ENCODE results near the gene NSUN4.

DNA sequence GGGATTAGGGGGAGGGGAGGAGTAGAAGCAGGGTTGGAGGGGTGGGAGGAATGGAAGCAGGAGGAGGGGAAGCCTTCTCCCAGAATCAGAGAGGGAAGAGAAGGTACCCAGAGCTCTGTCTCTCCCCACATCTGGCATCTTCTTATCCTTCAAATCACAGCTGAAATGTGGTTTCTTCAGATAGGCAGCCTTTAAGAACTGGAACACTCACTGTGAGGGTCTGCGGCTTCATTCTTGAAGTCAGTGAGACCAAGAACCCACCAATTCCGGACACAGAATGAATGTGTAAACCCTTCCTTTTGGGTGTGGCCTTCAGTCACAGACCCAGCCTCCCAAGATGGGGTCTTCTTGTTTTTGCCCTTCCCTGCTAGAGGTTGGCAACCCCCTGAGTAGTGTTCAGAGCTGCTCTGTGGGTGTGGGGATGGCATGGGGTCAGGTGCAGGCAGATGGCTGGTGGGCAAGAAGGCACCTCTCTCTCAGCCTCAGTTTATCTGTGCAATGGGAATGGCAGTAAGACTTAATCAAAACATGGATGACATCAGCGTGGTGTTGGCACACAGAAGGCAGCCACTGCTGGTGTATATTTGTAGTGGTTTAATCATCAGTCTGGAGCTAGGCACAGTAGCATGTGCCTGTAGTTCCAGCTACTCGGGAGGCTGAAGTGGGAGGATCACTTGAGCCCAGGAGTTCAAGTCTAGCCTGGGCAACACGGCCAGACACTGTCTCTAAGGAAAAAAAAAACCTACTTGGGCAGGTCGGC is 60.7 kb downstream of the NSUN4 start:
- TF ChIP-seq CTCF (IDR thresholded peaks at IDR 0.05; ENCODE audit: low read depth, low read length, poor library complexity, severe bottlenecking): no peak
- TF ChIP-seq EZH2phosphoT487 (IDR thresholded peaks at IDR 0.05; ENCODE audit: borderline replicate concordance, low read length): no peak
